ENCODE measurements around the gene ZNF490. TPM values are rescaled to one million over a fixed set of nuclear protein-coding genes. Genes with fewer than 3 reads are reported as not detected.

Gene ZNF490
- total and polyA plus RNA-seq, 2 donors (not counting 1 experiment from before 2014, with no cell fraction given): 5.7 to 21.2 TPM

- peak overlapping the region; percentile 25 for H2AFZ ChIP-seq (ENCODE audit: insufficient read depth, low read depth, low read length, poor library complexity, severe bottlenecking)
- peak overlapping the region in 2 of 5 experiments; percentile 17 to 21 for H3K4me3 ChIP-seq (ENCODE audit: control extremely low read depth in 1 of 5, extremely low read depth in 1 of 5, insufficient read depth in 1 of 5, low read depth in 2 of 5, low read length in 4 of 5)
- DNase-seq (peak; percentile 85), ATAC-seq (ENCODE audit: low read depth) (peak; percentile 94)
- no peaks in the 10 kb centered on the region for H3K27me3 Mint-ChIP-seq
- ChIA-PET POLR2A (interaction anchor here (0.6 to 0.7 kb wide), 3 partner anchors 44 to 78 kb away, joined by 3 to 8 read pairs (median 6); no protein-coding TSS in a partner anchor), CTCF (interaction anchor here (0.6 to 2.5 kb wide), 9 partner anchors 10 to 437 kb away, joined by 3 to 7 read pairs (median 4); partner anchors contain the start of genes ZNF490 and ZNF791)
- peak overlapping the region; percentile 61 for H3K4me3 Mint-ChIP-seq
- H3K27ac ChIP-seq (ENCODE audit: low read length in 2 of 2): peak overlapping the region; percentile 77 to 85
- peak overlapping the region; percentile 59 for H3K4me2 ChIP-seq (replicated peaks; ENCODE audit: low read depth, low read length, poor library complexity, severe bottlenecking)
- intact Hi-C loops (cut with micrococcal nuclease): loop anchor here (1.0 kb wide), 2 partner anchors 23 to 39 kb away; partner anchors contain the start of gene ZNF564
- no peaks in the 10 kb centered on the region for H3K27me3 ChIP-seq (replicated peaks in 1 of 4; ENCODE audit: control extremely low read depth in 1 of 4, control insufficient read depth in 3 of 4, insufficient read depth in 4 of 4, low read length in 3 of 4)
- peaks cover 31 to 43% of the 10 kb centered on the region in 2 donors for H3K4me1 ChIP-seq (ENCODE audit: control insufficient read depth in 2 of 2, insufficient read depth in 2 of 2, low read length in 2 of 2)
- peaks cover 0 to 4% of the 10 kb centered on the region in 2 experiments for H3K36me3 ChIP-seq (replicated peaks in 1 of 2; ENCODE audit: control extremely low read depth in 1 of 2, control insufficient read depth in 1 of 2, extremely low read depth in 1 of 2, insufficient read depth in 2 of 2, low read length in 1 of 2)
- 0% methylated on average over 2 of the region's 7 CpGs for WGBS (ENCODE audit: insufficient coverage)
- peak overlapping the region; percentile 88 for H3K27ac Mint-ChIP-seq
- peaks cover 0 to 9% (median 0%) of the 10 kb centered on the region in 3 donors for H3K9me3 ChIP-seq (ENCODE audit: control extremely low read depth in 1 of 3, control insufficient read depth in 2 of 3, insufficient read depth in 1 of 3, low read length in 2 of 3)
- peak overlapping the region; percentile 38 for H3K9ac ChIP-seq (ENCODE audit: low read length)
- H3K4me1 Mint-ChIP-seq: peaks cover 35% of the 10 kb centered on the region
- no peak for TF ChIP-seq EZH2 (IDR thresholded peaks at IDR 0.05; ENCODE audit: borderline replicate concordance, insufficient read depth, low read depth, low read length, poor library complexity, severe bottlenecking)
- TF ChIP-seq CTCF (IDR thresholded peaks at IDR 0.05): no peak
- H3K79me2 ChIP-seq (ENCODE audit: control insufficient read depth, insufficient read depth, low read length): peaks cover 3% of the 10 kb centered on the region
- H4K20me1 ChIP-seq (ENCODE audit: control insufficient read depth, insufficient read depth, low read length, poor library complexity, severe bottlenecking): no peaks in the 10 kb centered on the region
- no peaks in the 10 kb centered on the region for H3K9me3 Mint-ChIP-seq (ENCODE audit: insufficient read depth)
Measured at GRCh38 chr19:12574036-12574435, 36.6 kb downstream of the ZNF490 start.

GRCh38 chr19:12567951-12568350 is 42.7 kb downstream of the ZNF490 start:
- no peak overlapping the region for H3K4me3 Mint-ChIP-seq

More at GRCh38 chr19:12567951-12568350, 42.7 kb downstream of the ZNF490 start:
- DNase-seq (no peak), ATAC-seq (ENCODE audit: low read depth) (no peak)
- Histone ChIP-seq H3K9ac (ENCODE audit: low read length) (no peak overlapping the region), H3K36me3 (replicated peaks in 1 of 2; ENCODE audit: control extremely low read depth in 1 of 2, control insufficient read depth in 1 of 2, extremely low read depth in 1 of 2, insufficient read depth in 2 of 2, low read length in 1 of 2) (no peaks in the 10 kb centered on the region), H4K20me1 (ENCODE audit: control insufficient read depth, insufficient read depth, low read length, poor library complexity, severe bottlenecking) (no peaks in the 10 kb centered on the region), H3K4me2 (replicated peaks; ENCODE audit: low read depth, low read length, poor library complexity, severe bottlenecking) (no peak overlapping the region), H3K9me3 (ENCODE audit: control extremely low read depth in 1 of 3, control insufficient read depth in 2 of 3, insufficient read depth in 1 of 3, low read length in 2 of 3) (peaks cover 0 to 2% (median 0%) of the 10 kb centered on the region in 3 donors), H3K79me2 (ENCODE audit: control insufficient read depth, insufficient read depth, low read length) (no peaks in the 10 kb centered on the region), H3K4me3 (ENCODE audit: control extremely low read depth in 1 of 5, extremely low read depth in 1 of 5, insufficient read depth in 1 of 5, low read depth in 2 of 5, low read length in 4 of 5) (no peak overlapping the region), H3K27ac (ENCODE audit: low read length in 2 of 2) (no peak overlapping the region), H3K27me3 (replicated peaks in 1 of 4; ENCODE audit: control extremely low read depth in 1 of 4, control insufficient read depth in 3 of 4, insufficient read depth in 4 of 4, low read length in 3 of 4) (no peaks in the 10 kb centered on the region), H2AFZ (ENCODE audit: insufficient read depth, low read depth, low read length, poor library complexity, severe bottlenecking) (no peak overlapping the region), H3K4me1 (ENCODE audit: control insufficient read depth in 2 of 2, insufficient read depth in 2 of 2, low read length in 2 of 2) (peaks cover 13 to 23% of the 10 kb centered on the region in 2 donors)
- no peaks in the 10 kb centered on the region for H3K9me3 Mint-ChIP-seq (ENCODE audit: insufficient read depth)
- WGBS (ENCODE audit: insufficient coverage): 92% methylated on average over 2 of the region's 4 CpGs
- ChIA-PET CTCF (interaction anchor here (0.6 to 7.0 kb wide), 3 partner anchors 43 to 114 kb away, joined by 3 to 82 read pairs (median 5); partner anchors contain the start of genes ZNF490 and ZNF791), POLR2A (no interaction called here)
- peaks cover 19% of the 10 kb centered on the region for H3K4me1 Mint-ChIP-seq
- TF ChIP-seq CTCF (IDR thresholded peaks at IDR 0.05): no peak
- TF ChIP-seq EZH2 (IDR thresholded peaks at IDR 0.05; ENCODE audit: borderline replicate concordance, insufficient read depth, low read depth, low read length, poor library complexity, severe bottlenecking): no peak
- intact Hi-C loops (cut with micrococcal nuclease): no loop called here
- no peak overlapping the region for H3K27ac Mint-ChIP-seq
- no peaks in the 10 kb centered on the region for H3K27me3 Mint-ChIP-seq

Measured in B cell (primary cell).